K562 (cell line): ENCODE data around the gene PLEK2.

ENCODE experiments used
- SMARCA4 ChIP-seq: fragments of 450-650 bp; IDR thresholded peaks from 2 replicates; pipeline ENCODE4 v1.6.1; 2016
- U2AF1 ChIP-seq: fragments of 200-400 bp; formaldehyde crosslinking; optimal IDR thresholded peaks from 2 replicates; pipeline ENCODE3; 2017; ENCODE audit warnings: mild to moderate bottlenecking, low read depth, low read length, moderate library complexity
- TF ChIP-seq, protein P1 (sequence below): fragments of 250-450 bp; sonication (Bioruptor Pico); IDR thresholded peaks from 2 replicates; pipeline ENCODE4 v1.8.0; 2021; ENCODE audit warnings: mild to moderate bottlenecking, moderate library complexity
- TF ChIP-seq, protein P2 (sequence below): sonication (generic); formaldehyde crosslinking; IDR thresholded peaks from 2 replicates; pipeline ENCODE4 v1.8.1; 2022; ENCODE audit warnings: missing genetic modification reagents
- TF ChIP-seq, protein P3 (sequence below): fragments of 450-650 bp; IDR thresholded peaks from 2 replicates; pipeline ENCODE4 v1.7.1; 2018; ENCODE audit warnings: mild to moderate bottlenecking, low read depth; ENCODE audit not compliant: partially characterized antibody
- TF ChIP-seq, protein P4 (sequence below): sonication (generic); formaldehyde crosslinking; IDR thresholded peaks from 2 replicates; pipeline ENCODE4 v1.8.0; 2022; ENCODE audit warnings: mild to moderate bottlenecking, missing genetic modification reagents
- TF ChIP-seq, protein P5 (sequence below), 2 experiments: fragments of 450-650 bp; formaldehyde crosslinking in 1 of 2; IDR thresholded peaks; 2 replicates each; pipeline versions ENCODE4 v1.4.0 to v1.6.1; 2014 to 2020; ENCODE audit warnings: mild to moderate bottlenecking in 2 of 2, borderline replicate concordance in 1 of 2, low read depth in 1 of 2
- TF ChIP-seq, protein P6 (sequence below), 3 experiments: IDR thresholded peaks in 2 of 3; conservative IDR thresholded peaks in 1 of 3; 2 replicates each; pipeline ENCODE4 v1.5.1; 2011 to 2012; ENCODE audit warnings: low read length in 3 of 3, mild to moderate bottlenecking in 3 of 3, control low read depth in 2 of 3, improper control_type of control experiment in 1 of 3, inconsistent platforms in 1 of 3, low read depth in 1 of 3, mixed read lengths in 1 of 3, moderate library complexity in 1 of 3; ENCODE audit not compliant: insufficient read depth in 2 of 3

DNA sequence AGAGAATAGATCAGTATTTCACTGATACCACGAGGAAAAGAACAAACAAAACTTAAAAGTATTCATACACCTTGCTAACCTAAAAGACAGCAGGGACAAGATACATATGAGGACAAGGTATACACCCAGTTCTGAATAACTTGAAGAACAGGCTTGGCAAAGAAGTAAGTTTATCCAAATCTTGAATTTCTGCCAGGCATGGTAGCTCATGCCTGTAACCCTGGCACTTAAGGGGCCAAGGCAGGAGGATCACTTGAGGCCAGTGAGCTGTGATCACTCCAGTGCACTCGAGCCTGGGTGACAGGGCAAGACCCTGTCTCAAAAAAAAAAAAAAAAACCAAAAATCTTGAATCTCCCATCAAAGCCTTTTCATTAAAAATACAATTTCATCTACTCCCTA is 26.8 kb downstream of the PLEK2 start:
- TF ChIP-seq, protein P1, sequence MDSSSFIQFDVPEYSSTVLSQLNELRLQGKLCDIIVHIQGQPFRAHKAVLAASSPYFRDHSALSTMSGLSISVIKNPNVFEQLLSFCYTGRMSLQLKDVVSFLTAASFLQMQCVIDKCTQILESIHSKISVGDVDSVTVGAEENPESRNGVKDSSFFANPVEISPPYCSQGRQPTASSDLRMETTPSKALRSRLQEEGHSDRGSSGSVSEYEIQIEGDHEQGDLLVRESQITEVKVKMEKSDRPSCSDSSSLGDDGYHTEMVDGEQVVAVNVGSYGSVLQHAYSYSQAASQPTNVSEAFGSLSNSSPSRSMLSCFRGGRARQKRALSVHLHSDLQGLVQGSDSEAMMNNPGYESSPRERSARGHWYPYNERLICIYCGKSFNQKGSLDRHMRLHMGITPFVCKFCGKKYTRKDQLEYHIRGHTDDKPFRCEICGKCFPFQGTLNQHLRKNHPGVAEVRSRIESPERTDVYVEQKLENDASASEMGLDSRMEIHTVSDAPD (CRISPR knock-in tag), result no peak
- TF ChIP-seq, protein P2, sequence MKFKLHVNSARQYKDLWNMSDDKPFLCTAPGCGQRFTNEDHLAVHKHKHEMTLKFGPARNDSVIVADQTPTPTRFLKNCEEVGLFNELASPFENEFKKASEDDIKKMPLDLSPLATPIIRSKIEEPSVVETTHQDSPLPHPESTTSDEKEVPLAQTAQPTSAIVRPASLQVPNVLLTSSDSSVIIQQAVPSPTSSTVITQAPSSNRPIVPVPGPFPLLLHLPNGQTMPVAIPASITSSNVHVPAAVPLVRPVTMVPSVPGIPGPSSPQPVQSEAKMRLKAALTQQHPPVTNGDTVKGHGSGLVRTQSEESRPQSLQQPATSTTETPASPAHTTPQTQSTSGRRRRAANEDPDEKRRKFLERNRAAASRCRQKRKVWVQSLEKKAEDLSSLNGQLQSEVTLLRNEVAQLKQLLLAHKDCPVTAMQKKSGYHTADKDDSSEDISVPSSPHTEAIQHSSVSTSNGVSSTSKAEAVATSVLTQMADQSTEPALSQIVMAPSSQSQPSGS (CRISPR knock-in tag), result no peak
- TF ChIP-seq SMARCA4, result no peak
- TF ChIP-seq, protein P3, sequence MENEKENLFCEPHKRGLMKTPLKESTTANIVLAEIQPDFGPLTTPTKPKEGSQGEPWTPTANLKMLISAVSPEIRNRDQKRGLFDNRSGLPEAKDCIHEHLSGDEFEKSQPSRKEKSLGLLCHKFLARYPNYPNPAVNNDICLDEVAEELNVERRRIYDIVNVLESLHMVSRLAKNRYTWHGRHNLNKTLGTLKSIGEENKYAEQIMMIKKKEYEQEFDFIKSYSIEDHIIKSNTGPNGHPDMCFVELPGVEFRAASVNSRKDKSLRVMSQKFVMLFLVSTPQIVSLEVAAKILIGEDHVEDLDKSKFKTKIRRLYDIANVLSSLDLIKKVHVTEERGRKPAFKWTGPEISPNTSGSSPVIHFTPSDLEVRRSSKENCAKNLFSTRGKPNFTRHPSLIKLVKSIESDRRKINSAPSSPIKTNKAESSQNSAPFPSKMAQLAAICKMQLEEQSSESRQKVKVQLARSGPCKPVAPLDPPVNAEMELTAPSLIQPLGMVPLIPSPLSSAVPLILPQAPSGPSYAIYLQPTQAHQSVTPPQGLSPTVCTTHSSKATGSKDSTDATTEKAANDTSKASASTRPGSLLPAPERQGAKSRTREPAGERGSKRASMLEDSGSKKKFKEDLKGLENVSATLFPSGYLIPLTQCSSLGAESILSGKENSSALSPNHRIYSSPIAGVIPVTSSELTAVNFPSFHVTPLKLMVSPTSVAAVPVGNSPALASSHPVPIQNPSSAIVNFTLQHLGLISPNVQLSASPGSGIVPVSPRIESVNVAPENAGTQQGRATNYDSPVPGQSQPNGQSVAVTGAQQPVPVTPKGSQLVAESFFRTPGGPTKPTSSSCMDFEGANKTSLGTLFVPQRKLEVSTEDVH, result no peak
- TF ChIP-seq, protein P4, sequence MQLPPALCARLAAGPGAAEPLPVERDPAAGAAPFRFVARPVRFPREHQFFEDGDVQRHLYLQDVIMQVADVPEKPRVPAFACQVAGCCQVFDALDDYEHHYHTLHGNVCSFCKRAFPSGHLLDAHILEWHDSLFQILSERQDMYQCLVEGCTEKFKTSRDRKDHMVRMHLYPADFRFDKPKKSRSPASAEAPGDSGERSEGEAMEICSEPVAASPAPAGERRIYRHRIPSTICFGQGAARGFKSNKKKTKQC (CRISPR knock-in tag), result no peak
- TF ChIP-seq, protein P5, sequence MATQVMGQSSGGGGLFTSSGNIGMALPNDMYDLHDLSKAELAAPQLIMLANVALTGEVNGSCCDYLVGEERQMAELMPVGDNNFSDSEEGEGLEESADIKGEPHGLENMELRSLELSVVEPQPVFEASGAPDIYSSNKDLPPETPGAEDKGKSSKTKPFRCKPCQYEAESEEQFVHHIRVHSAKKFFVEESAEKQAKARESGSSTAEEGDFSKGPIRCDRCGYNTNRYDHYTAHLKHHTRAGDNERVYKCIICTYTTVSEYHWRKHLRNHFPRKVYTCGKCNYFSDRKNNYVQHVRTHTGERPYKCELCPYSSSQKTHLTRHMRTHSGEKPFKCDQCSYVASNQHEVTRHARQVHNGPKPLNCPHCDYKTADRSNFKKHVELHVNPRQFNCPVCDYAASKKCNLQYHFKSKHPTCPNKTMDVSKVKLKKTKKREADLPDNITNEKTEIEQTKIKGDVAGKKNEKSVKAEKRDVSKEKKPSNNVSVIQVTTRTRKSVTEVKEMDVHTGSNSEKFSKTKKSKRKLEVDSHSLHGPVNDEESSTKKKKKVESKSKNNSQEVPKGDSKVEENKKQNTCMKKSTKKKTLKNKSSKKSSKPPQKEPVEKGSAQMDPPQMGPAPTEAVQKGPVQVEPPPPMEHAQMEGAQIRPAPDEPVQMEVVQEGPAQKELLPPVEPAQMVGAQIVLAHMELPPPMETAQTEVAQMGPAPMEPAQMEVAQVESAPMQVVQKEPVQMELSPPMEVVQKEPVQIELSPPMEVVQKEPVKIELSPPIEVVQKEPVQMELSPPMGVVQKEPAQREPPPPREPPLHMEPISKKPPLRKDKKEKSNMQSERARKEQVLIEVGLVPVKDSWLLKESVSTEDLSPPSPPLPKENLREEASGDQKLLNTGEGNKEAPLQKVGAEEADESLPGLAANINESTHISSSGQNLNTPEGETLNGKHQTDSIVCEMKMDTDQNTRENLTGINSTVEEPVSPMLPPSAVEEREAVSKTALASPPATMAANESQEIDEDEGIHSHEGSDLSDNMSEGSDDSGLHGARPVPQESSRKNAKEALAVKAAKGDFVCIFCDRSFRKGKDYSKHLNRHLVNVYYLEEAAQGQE (IDR thresholded peaks at IDR 0.05; ENCODE audit: borderline replicate concordance), result no peak
- TF ChIP-seq, protein P5 (CRISPR knock-in tag; IDR thresholded peaks at IDR 0.05; ENCODE audit: low read depth), result no peak
- TF ChIP-seq, protein P6, sequence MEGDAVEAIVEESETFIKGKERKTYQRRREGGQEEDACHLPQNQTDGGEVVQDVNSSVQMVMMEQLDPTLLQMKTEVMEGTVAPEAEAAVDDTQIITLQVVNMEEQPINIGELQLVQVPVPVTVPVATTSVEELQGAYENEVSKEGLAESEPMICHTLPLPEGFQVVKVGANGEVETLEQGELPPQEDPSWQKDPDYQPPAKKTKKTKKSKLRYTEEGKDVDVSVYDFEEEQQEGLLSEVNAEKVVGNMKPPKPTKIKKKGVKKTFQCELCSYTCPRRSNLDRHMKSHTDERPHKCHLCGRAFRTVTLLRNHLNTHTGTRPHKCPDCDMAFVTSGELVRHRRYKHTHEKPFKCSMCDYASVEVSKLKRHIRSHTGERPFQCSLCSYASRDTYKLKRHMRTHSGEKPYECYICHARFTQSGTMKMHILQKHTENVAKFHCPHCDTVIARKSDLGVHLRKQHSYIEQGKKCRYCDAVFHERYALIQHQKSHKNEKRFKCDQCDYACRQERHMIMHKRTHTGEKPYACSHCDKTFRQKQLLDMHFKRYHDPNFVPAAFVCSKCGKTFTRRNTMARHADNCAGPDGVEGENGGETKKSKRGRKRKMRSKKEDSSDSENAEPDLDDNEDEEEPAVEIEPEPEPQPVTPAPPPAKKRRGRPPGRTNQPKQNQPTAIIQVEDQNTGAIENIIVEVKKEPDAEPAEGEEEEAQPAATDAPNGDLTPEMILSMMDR (IDR thresholded peaks at IDR 0.05 in 2 of 3, conservative IDR thresholded peaks at IDR 0.05 in 1 of 3; ENCODE audit: insufficient read depth in 2 of 3, low read depth in 1 of 3, low read length in 3 of 3), result no peak
- no peak for TF ChIP-seq U2AF1
